GM18499 (cell line): ENCODE results near the gene APOL2.
"Not testable (repeated sequence)": the region's sequence is repeated elsewhere in the genome, so short reads cannot be mapped to it uniquely, and the experiment has no call there.

ENCODE experiments used
- ATAC-seq: cut with Tn5 transposase; IDR thresholded peaks from one replicate; pipeline ENCODE4 v1.9.1; 2021; ENCODE audit warnings: moderate number of reproducible peaks; ENCODE audit not compliant: insufficient read depth, unreplicated experiment

The APOL2 gene

DNA sequence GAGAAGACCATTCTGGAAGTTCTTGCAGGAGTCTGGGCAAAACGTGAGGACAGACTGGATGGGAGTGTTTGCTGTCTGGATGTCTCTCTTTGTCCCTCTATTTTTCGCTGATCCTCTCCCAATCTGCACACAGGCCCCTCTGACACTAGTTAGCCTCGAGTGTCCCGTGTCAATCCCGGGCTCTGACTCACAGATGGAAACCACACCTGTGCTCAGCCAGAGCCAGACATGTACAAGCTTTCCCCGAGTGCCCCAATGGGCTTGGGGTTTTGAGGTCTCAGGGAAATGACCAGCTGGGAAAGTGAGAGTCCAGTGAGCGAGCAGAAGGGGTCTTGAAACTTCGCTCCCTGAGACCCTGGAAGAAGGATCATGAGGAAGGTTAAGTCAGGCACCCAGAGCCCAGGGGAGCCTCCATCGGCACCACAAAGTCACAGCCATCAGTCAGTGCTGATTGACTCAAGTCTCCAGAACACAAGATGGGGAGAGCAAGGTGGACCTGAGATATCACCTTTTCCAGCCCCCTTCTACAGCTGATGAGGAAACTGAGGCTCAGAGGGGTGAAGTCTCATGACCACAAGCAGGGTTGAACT is 13.9 kb downstream of the APOL2 start:
- no peak for ATAC-seq

DNA sequence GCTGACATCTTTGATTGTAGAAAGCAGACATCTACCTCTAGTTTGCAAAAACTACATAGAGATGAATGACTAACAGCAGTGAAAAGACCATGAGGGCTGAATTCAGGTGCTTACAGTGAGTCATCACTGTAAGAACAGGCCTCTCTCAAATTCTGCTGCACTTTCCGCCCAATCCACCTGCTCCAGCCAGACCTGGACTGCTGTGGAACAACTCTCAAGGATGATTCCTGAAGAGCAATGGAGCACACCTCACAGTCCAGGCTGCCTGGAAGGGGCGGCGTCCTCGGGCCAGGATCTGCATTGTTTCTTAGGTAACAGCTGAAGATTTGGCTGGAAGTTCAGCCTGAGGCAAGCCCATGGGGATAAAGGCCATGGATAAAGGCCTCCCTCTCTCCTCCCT is 15.1 kb downstream of the APOL2 start:
- no peak for ATAC-seq

DNA sequence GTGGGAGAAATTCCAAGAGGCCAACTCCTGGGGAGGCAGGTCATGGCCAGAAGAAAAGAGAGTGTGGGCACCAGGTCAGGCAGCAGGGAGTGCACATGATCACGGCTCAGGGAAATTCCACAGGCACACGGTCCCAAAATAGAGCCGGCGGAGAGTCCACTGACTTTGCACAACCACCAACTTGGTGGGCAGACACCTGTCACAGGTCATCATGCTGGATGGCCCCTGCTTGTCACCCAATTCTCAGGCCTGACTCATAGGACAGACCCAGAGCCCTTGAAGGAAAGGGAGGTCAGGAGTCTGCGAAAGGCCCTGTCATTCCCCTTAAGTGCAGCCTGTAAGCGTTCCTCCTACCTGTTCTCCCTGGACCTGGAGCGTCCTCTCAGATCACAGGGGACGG is 15.8 kb downstream of the APOL2 start:
- no peak for ATAC-seq

DNA sequence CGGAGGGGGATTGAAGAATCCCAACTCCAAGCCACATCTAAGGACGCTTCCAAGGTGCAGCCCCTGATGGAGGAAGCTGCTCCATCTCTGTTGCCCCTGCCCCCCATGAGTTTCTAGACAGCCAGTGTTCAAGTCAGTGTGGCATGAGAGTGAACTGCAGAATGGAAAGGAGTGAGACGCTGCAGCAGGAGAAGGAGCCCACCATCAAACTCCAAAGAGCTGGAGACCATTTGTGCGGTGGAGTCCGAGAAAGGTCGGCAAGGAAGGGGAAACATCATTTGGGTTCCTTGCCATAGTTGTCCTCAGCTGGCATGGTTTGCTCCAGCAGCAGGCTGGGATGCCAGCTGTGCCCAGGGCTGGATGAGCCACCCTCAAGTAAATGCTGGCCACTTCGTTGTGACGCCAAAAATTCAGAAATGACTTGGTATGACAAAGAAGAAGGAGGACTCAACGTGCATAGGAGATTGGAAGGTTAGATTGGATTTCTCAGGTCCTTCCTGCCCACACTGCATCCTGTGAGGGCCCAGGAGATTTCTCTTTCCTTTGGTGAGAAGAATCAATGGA is 16.4 kb downstream of the APOL2 start:
- no peak for ATAC-seq

DNA sequence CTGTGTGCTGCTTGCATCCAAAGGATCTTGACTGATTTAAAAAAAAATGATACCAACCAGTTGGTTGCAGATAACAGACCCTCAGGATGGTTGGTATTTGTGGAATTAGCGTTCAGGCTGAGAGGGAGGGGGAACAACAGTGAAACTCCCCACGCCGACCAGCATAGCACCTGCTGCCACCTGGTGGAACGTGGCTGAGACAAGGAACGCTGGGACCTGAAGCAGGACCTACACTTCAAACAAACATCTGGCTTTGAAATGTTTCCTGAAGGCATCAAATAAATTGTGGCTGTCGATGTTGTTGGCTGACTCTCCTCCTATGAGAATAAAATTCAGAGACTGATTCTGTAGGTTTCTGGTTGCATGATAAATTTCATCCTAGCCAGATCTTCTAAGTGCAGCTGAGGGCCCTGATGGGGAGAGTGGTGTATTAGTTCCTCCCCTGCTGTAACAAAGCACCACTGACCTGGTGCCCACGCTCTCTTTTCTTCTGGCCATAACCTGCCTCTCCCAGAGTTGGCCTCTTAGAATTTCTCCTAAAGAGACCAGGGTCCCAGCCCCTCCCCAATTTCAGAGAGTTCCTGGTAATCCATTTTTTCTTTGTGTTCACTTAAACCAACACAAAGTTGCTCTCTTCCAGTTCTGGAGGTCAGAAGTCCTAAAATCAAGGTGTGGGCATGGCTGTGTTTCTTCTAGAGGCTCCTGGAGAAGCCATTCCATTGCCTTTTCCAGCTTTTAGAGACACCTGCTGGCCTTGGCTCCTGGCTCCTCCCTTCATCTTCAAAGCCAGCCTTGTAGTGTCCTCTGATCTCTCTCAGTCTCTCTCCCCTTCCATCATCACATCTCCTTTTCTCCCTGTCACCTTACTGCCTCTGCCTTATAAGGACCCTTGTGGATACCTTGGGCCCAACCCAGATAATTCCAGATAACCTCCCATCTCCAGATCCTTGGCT is 17.3 kb downstream of the APOL2 start:
- ATAC-seq: no peak

DNA sequence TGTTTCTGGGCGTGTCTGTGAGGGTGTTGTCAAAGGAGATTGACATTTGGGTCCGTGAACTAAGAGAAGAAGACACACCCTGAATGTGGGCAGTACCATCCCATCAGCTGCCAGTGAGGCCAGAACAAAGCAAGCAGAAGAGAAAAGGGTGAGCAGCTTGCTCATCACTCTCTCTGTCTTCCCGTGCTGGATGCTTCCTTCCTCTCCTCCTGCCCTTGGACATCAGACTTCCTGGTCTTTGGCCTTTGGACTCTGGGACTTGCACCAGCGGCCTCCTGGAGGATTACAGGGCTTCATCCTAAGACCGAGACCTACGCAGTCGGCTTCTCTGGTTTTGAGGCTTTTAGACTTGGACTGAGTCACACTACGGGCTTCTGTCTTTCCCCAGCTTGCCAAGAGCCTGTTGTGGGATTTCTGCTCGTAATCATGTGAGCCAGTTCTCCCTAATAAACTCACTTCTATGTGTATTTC is 18.8 kb downstream of the APOL2 start:
- no peak for ATAC-seq

DNA sequence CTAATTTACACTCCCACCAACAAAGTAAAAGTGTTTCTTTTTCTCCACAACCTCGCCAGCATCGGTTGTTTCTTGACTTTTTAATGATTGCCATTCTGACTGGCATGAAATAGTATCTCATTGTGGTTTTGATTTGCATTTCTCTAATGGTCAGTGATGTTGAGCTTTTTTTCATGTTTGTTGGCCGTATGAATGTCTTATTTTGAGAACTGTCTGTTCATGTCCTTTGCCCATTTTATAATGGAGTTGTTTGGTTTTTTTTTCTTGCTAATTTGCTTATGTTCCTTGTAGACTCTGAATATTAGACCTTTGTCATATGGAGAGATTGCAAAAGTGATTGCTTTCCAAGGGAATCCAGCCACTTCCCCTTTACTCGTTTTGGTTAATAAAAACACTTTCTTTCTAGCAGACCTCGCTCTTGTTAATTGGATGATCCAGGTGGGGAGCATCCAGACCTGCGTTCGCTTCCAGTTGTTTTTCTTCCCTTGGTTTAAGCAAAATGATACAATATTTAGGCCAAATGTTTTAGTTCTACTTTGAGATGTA is 20.6 kb downstream of the APOL2 start:
- no peak for ATAC-seq

DNA sequence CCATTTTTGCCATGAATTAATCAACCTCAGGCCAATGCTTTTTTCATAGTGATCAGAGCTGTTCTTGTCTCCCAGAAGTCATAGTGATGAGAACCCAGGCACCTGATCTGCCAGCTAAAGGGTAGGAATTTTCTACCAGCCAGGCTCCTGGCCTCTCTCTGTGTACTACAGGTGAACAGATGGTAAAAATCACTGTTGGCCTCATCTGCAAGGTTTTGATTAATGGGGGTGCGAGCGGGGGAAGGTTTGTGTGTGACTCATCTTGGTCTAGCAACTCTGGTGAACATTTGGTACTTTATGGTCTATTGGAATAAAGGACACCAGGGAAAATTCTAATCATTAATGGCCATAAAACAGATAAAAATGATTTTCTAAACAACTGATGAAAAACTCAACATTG is 23.3 kb downstream of the APOL2 start:
- ATAC-seq: no peak

DNA sequence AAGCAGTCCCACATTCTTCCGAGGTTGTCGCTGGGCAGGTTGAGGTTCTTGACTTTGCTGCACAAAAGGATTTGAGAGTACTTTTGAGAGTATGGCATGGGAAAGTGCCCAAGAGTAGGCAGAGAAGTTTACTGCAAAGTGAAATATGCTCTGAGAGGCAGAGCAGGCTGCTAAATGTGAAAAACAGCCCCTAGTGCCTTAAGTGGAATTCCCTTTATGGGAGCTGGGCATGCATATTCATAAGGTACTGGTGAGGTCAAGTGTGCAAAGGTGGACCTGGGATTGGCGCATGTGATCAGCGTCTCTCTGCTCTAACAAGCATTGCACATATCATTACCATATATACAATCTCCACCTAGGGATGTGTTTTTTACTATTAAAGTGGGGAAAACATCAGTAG is 25.7 kb downstream of the APOL2 start:
- no peak for ATAC-seq

DNA sequence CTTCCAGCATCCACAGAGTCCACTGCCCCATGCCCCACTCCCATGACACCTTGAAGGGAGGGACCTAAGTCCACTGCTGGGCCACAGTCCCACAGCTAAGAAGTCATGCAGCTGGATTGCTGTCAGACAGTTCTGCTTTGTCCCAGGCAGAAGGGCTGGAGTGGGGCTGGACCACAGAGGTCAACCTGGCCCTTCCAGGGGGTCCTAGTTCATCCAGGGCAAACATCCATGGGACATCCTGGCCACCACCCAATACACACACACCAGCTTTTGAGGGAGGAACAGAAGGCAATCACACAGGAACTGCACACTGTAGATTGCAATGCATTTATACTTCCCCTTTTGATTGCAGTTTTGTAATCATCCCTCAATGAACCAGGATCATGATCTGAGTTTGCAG is 26.4 kb downstream of the APOL2 start:
- ATAC-seq: no peak

DNA sequence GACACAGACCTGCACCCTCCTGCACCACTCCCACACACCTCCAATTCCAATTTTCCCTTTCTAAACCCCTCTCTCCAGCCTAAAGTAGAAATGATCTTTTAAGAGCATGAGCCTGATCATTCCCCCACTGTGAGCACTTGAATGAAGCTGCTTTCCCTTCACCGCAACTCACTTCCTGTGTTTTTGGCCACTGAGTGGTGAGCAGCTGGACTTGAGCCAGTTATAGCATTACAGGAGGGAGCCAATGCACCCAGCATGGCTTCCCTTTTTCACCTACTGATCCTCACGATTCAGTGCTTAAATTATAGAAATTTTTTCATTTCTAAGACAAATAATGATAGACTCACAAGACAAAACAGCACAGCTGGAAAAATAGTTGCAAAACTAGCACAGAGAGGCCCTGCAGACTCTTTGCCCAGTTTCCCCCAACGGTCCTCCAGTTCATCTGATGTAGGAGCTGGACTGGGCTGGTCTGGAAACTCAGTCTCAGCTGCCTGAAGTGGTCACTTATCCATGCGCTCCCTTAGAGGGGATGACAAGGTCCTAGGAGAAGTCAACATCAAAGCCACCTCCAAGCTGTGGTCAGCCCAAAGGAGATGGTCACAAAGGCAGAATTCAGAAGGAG is 28.0 kb downstream of the APOL2 start:
- ATAC-seq: no peak

DNA sequence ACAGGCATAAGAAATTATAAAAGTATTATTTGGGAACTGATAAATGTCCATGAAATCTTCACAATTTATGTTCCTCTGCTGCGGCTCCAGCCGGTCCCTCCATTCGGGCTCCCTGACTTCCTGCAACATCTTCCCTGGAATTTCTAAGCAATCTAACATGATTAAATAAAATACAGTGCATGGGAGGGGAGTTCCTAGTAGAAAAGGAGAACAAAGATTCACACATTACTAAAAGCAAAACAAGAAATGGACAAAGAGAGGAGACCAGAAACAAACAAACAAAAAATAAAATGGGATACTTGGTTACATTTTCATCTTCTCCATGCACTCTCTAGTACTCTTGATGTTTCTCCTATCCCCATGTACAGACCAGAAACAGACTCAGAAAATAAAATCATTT is 29.1 kb downstream of the APOL2 start:
- no peak for ATAC-seq

DNA sequence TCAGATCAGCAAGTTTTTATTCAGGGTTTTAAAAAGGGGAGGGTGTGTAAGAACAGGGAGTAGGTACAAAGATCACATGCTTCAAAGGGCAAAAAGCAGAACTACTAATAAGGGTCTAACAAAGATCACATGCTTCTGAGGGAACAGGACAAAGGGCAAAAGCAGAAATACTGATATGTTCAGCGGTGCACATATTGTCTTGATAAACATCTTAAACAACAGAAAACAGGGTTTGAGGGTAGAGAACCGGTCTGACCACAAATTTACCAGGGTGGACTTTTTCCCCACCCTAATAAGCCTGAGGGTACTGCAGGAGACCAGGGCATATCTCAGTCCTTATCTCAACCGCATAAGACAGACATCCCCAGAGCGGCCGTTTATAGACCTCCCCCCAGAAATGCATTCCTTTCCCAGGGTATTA is 29.8 kb downstream of the APOL2 start:
- not testable (repeated sequence) for ATAC-seq

DNA sequence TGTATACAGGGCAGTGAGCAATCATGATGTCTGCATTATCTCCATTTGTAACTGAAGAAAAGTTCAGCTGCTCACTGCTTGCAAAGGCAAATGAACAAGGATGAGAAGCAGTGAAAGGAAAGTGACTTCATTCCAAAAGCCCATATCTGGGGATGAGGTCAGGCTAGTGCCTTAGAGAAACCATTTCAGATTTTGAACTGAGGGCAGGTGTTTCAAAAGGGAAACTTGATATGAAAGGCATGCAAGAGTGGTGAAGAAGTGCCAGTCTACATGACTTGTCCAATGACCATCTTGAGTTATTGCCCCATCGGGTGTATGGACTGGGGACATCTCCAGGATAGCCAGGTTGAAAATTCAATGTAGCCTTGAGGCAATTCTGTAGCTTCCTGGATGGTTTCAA is 30.4 kb downstream of the APOL2 start:
- ATAC-seq: no peak

DNA sequence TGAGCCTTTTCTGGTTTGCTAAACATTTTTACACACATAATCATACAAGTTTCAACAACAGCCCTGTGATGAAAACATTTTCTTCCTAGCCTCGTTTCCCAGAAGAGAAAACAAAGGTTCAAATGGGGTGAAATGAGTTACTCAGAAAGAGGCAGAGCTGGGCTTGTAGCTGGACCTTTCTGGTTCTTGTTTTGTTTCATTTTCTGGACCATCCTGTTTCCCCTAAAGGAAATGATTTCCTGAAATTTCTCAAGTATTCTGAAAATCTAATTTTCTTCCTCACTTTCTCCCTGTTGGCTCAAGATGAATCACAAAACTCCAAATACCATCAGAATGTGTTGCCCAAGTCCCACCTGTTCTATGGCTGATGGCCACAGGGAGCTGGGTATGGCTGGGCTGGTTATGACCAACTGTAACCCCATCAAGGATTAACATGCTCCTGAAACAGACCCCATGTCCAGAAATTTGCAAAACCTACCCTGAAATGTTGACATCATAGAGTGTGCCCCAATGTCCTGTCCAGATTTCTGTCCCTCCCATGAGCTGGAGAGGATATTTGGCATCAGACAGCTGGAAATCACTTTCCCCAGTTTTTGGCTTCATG is 31.1 kb downstream of the APOL2 start:
- no peak for ATAC-seq

DNA sequence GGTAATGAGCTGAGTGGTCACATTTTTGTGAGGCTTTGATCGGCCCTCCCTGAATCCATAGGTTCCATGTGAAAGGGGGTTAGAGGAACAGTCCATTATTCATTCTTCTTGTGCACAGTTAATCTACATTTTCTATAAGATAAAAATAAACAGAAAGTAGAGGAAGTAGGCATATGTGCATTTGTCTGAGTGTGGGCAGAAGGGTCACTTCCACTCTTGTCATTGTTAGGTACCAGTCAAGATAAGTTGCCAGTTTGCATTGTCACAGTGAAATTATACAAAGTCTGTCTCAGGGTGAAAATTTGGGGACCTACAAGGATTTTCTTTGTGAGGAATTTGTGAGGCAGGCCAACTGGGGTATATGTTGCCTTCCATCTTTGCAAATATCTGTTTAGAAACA is 33.1 kb downstream of the APOL2 start:
- no peak for ATAC-seq

DNA sequence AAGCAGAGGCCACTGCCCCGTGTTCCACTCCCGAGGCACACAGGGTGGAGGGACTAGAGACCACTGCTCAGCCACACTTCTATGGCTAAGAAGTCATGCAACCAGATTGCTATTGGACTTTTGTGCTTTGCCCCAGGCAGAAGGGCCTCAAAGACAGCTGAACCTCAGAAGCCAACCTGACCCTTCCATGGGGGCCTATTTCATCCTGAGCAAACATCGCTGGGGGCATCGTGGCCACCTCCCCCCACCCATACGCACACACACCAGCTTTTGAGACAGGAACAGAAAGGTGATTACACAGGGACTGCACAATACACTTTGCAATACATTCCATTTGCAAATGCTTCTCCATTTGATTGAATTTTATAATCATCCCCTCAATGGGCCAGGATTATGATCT is 33.8 kb downstream of the APOL2 start:
- ATAC-seq: not testable (repeated sequence)

DNA sequence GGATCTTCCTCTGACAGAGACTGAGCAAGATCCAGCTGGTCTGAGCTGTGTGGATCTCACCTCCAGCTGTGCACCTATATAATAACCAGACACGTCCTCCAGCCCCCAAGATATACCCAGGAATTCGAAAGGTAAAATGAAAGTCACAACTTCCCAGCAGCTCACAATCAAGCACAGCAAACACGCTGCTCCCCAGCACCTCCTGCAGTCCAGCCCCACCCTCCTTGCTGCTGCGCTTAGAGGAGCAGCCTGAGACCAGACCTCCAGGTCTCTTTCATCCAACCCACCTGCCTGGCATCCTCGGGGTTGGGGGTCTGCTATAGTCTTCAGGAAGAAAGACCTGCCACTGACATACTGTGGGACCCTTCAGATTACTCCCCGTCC is 34.7 kb downstream of the APOL2 start:
- ATAC-seq: no peak

DNA sequence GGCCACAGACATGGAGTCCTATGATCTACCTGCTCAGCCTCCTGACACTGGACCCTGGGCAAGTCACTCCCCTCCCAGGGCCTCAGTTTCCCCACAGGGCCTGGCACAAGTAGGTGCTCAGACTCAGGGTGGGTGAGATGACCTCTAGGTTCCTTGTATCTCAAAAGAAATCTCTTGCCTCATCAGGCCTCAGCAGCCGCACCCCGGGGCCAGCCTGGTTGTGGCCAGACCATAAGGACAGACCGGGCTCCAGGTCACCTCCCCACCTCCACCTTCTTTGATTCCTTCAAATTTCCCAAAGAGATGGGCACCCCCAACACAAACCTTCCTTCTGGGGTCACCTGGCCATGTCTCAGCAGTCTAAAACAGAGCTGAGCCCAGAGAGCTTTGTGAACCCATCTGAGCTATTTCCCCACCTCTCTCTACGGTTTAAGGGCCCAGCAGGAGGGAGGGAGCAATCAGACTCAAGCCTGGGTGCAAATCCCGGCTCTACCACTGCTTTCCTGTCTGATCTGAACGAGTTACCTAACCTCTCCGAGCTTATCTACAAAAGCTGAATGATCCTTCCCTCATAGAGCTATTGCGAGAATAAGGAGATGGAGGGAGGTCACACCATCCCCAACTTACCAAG is 35.2 kb downstream of the APOL2 start:
- ATAC-seq: no peak

DNA sequence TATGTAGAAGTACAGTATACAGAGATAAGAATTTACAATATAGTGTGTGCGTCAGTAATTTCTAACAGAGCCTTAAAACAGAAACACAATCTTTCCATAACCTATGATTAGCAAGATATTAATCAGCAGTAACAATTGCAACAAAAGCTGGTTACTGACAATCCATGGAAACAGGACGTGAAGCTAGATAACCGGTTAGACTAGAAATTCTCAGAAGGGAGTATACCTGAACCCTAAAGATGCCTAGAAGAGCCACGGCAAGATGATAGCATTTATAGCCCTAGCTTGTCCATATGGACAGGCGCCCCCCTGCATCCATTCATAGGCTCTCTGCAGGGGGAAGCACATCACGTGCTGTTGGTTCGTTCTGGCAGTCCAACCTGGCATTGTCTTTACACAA is 35.9 kb downstream of the APOL2 start:
- not testable (repeated sequence) for ATAC-seq
